ENCODE data around the gene NGFR.

- TF ChIP-seq CTCF (tag by site-specific recombination; IDR thresholded peaks at IDR 0.05) = no peak
- no peak for TF ChIP-seq ZNF362 (tag by site-specific recombination; IDR thresholded peaks at IDR 0.05)
- TF ChIP-seq TRIM28 (IDR thresholded peaks at IDR 0.05; ENCODE audit: borderline replicate concordance, low read length) = no peak
- TF ChIP-seq ZNF121 (tag by site-specific recombination; IDR thresholded peaks at IDR 0.05) = no peak
- no peak for TF ChIP-seq ZNF146 (tag by site-specific recombination; IDR thresholded peaks at IDR 0.05)
- TF ChIP-seq ZFHX2 (tag by site-specific recombination; conservative IDR thresholded peaks at IDR 0.05) = no peak
- no peak for TF ChIP-seq ZNF560 (tag by site-specific recombination; IDR thresholded peaks at IDR 0.05; ENCODE audit: borderline replicate concordance)
These were observed 27.9 kb upstream of the NGFR start for GRCh38 chr17:49467175-49467574.

All from HEK293 (cell line).